NK-92 (cell line): ENCODE data around the gene ABHD18.
"Not testable (repeated sequence)": the region's sequence is repeated elsewhere in the genome, so short reads cannot be mapped to it uniquely, and the experiment has no call there.

Experiments used
- DNase-seq: peaks from one replicate; lab custom pipeline; 2025; ENCODE audit not compliant: unreplicated experiment; lab: John Stamatoyannopoulos, UW

The ABHD18 gene

DNA sequence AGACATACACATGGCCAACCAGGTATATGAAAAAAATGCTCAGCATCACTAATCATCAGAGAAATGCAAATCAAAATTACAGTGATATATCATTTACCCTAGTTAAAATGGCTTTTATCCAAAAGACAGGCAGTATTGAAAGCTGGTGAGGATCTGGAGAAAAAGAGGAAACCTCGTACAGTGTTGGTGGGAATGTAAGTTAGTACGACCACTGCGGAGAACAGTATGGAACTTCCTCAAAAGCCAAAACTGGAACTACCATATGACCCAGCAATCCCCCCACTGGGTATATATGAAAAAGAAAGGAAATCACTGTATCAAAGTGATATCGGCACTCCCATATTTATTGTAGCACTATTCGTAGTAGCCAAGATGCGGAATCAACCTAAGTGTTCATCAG is 23.4 kb downstream of the ABHD18 start:
- DNase-seq: no peak

DNA sequence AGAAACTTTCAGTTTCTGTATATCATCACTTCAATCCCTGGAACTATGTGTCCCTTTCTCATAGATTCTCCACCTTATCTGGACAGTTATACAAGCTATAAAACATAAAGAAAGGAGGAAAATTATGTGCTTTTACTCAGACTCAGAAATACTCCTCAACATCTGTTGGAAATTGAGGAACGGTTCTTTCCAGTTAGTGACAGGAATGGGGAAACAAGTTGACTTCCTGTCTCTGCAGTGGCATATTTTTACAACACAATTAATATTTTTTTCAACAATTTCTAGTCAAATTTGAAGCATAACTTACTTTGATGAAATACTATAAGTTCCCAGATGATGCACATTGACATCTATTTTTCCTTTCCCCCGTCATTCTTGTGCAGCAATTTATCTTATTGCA is 27.9 kb downstream of the ABHD18 start:
- DNase-seq: no peak

DNA sequence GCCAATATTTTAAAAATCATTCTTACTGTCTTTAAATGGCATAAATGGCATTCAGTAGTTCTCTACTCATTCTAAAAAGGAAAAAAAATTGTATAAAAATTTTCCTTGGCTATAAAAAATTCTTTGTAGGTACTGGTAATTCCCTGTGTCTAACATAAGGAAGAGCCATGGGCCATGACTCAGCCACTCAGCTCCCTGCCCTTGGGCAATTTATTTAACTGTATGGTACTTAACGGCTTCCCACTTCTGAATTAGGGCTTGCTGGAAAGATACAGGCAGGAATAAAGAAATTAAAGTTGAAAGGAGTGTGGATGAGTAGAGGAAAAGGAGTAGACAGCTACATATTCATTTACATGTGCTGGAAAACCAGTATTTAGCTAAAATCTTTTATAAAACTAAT is 30.6 kb downstream of the ABHD18 start:
- no peak for DNase-seq

DNA sequence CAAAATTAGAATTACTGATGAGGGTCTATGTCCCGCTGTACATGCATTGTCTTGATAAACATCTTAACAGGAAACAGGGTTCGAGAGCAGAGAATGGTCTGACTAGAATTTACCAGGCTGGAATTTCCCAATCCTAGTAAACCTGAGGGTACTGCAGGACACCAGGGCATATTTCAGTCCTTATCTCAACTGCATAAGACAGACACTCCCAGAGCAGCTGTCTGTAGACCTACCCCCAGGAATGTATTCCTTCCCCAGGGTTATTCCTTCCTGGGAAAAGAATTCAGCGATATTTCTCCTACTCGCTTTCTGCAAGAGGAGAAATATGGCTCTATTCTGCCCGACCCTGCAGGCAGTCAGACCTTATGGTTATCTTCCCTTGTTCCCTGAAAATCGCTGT is 31.3 kb downstream of the ABHD18 start:
- not testable (repeated sequence) for DNase-seq

DNA sequence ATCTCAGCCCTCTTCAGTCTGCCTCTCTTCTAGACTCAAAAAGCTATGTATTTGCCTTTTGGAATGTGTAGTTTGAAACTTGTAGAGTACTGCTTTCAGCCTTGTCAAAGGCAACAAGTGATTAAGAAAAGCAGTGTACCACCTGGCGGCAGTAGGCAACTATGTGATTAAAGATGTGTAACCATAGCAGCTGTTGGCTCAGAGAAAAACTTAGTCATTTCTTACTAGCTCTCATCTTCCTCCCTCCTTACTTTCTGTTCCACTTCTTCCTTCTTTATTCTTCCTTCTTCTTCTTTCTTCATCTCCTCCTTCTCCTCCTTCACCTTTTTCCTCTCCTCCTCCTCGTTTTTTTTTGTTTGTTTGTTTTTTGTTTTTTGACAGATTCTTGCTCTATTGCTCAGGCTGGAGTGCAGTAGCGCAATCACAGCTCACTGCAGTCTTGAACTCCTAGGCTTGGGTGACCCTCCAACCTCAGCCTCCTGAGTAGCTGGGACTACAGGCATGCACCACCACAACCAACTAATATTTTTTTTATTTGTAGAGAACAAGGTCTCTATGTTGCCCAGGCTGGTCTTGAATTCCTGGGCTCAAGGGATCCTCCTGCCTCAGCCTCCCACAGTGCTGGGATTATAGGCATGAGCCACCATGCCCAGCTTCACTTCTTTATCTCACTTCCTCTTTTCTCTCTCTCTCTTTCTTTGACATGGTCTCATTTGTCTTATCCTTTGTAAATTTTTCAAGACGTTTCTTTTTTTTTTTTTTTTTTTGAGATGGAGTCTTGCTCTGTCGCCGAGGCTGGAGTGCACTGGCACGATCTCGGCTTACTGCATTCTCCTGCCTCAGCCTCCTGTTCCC is 32.6 kb downstream of the ABHD18 start:
- no peak for DNase-seq

DNA sequence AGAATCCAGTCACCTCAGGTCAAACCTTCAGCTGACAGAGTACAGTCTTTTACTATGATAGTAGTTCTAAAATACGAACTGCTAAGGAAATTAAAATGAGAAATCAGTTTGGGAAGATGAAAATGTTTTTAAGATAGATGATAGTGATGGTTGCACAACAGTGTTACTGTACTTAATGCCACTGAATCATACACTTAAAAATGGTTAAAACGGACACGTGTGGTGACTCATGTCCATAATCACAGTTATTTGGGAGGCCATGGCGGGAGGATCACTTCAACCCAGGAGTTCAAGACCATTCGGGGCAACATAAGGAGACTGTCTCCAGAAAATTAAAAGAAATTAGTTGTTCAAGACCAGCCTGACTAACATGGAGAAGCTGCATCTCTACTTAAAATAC is 41.4 kb downstream of the ABHD18 start:
- no peak for DNase-seq

DNA sequence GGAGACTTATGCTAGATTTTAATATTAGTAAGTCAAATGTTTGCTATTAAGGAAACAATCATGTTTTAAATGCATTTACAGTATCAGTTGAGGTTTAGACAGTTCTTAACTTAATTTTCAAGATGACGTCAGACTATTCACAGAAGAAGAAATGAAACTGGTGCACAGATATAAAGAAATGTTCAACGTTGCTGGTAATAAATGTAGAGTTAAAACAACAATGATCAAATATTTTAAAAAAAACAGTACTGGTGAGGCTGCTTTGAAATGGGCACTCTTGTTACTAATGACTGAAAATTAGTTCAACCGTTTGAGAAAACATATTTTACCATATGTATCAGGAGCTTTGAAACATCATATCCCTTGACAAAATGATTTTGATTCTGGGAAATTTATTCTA is 44.2 kb downstream of the ABHD18 start:
- no peak for DNase-seq

DNA sequence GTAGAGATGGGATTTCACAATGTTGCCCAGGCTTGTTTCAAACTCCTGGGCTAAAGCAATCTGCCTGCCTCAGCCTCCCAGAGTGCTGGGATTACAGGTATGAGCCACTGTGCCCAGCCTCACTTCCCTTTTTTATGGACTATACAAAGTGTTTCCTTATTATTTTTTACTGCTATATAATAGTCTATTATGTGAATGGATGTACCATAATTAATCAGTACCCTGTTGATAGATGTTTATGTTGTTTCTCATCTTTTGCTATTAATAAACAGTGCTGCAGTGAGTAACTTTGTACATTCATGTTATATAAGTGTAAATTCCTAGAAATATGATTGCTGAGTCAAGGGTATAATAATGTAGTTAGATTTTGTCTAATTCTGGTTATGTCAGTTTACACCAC is 60.1 kb downstream of the ABHD18 start:
- DNase-seq: no peak

DNA sequence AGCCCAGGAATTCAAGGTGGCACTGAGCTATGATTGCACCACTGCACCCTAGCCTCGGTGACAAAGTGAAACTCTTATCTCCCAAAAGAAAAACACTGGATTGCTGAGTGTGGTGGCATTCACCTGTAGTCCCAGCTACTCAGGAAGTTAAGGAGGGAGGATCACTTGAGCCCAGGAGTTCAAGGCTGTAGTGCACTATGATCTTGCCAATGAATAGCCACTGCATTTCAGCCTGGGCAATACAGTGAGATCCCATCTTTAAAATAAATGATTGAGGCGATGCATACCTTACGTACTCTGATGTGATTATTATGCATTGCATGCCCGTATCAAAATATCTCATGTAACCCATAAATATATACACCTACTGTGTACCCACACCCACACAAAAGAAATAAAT is 64.7 kb downstream of the ABHD18 start:
- no peak for DNase-seq

DNA sequence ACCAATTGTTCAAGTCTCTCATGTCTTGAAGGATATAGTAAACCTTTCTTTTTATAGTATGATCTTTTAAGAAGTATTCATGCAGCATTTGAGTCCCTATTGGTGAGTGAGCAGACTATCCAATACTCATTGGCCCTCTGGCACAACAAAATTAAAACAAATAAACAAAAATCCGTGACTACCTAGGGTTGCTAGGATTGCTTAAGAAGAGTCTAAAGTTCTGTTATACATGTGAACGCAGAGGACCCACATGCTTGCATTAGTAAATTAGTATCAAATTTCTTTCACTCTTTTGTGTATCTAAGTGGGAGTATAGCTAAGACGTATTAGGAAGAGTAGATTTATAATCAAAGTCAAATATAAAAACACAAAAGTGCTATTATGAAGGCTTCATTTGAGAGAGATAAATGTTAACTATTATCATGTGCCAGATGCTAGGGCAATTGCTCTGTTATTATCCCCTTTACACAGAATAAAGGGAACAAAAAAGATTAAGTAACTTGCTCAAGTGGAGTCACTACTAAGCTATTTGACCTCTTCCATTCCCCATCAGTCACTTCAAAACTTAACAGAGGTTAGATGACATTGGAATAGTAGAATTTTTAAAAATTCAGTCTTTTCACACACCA is 66.7 kb downstream of the ABHD18 start:
- DNase-seq: no peak

DNA sequence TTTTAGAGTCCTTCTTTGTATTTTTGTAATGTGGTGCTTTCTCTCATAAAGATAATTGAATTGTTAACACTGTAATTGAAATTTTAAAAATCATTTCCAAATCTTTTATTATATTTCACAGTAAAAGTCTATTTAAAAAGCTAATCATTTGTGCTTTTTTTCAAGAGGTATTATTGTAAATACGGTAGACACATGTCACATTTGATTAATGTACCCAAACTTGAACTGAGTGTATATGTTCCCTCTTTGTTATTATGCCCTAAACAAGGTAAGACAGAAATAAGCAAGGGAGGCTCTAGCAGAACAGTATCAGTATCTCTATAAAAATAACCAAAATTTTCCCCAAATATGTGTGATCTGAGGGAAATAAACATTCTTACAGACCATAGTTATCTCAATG is 74.4 kb downstream of the ABHD18 start:
- no peak for DNase-seq

DNA sequence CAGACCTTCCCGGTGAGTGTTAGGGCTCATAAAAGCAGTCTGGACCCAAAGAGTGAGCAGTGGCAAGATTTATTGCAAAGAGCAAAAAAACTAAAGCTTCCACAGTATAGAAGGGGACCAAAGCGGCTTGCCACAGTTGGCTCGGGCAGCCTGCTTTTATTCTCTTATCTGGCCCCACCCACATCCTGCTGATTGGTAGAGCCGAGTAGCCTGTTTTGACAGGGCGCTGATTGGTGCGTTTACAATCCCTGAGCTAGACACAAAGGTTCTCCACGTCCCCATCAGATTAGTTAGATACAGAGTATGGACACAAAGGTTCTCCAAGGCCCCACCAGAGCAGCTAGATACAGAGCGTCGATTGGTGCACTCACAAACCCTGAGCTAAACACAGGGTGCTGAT is 81.8 kb downstream of the ABHD18 start:
- not testable (repeated sequence) for DNase-seq

DNA sequence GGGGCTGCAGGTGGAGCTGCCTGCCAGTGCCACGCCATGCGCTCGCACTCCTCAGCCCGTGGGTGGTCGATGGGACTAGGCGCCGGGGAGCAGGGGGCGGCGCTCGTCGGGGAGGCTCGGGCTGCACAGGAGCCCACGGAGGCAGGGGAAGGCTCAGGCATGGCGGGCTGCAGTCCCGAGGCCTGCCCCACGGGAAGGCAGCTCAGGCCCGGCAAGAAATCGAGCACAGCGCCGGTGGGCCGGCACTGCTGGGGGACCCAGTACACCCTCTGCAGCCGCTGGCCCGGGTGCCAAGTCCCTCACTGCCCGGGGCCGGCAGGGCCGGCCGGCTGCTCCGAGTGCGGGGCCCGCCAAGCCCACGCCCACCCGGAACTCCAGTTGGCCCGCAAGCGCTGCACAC is 82.3 kb downstream of the ABHD18 start:
- not testable (repeated sequence) for DNase-seq

DNA sequence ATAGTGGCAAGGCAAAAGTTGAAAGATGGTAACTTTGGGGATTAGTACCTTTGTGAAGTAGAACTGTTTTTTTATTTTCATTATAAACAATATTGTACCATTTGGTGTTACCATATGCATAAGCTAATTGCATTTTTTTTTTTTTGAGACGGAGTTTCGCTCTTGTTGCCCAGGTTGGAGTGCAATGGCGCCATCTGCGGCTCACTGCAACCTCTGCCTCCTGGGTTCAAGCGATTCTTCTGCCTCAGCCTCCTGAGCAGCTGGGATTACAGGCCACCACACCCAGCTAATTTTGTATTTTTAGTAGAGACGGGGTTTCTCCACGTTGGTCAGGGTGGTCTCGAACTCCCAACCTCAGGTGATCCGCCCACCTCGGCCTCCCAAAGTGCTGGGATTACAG is 86.0 kb downstream of the ABHD18 start:
- DNase-seq: not testable (repeated sequence)

DNA sequence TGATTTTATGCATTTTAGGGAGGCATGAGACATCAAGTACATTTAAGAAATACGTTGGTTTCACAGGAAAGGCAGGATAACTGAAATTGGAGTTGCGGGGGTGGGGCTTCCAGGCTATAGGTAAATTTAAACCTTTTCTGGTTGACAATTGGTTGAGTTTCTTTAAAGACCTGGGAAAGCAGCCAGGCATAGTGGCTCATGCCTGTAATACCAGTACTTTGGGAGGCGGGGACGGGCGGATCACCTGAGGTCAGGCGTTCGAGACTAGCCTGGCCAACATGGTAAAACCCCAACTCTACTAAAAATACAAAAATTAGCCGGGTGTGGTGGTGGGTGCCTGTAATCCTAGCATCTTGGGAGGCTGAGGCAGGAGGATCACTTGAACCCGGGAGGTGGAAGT is 89.7 kb downstream of the ABHD18 start:
- DNase-seq: not testable (repeated sequence)

DNA sequence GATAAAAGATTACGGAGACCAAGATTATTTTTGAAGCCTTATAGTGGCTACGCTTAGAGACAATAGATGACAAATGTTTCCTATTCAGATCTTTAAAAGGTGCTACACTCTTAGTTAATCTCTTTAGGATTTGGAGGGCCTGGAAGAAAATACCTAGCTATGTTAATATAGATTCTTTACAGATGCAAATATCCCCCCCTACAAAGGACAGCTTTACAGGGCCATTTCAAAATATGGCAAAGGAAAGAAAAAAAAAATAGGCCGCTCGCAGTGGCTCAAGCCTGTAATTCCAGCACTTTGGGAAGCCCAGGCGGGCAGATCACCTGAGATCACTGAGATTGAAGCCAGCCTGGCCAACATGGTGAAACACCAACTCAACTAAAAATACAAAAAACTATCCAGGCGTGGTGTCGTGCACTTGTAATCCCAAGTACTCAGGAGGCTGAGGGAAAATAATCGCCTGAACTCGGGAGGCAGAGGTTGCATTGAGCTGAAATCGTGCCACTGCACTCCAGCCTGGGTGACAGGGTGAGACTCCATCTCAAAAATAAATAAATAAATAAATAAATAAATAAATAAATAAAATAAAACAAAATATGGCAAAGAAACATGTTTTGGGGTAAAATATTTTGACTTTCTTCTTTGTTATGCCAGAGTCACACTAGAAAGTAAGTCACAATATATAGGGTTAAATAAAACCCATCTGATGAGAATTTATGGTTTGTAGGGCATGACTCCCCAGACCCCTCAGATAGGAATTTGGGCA is 90.4 kb downstream of the ABHD18 start:
- not testable (repeated sequence) for DNase-seq

DNA sequence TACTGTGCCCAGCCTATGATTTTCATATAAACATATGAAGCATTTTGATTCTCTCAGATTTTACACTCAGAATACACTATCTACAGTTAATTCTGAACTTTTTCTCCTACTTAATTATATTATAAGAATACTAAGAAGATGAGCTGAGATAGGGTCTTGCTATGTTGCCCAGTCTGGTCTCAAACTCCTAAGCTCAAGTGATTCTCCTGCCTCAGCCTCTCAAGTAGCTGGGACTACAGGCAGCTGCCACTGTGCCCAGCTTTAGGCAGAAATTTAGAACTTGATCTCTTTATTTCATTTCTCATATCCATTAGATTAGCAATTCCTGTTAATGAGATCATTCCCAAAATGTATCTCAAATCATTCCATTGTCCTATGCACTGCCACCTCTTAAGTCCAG is 91.2 kb downstream of the ABHD18 start:
- no peak for DNase-seq

DNA sequence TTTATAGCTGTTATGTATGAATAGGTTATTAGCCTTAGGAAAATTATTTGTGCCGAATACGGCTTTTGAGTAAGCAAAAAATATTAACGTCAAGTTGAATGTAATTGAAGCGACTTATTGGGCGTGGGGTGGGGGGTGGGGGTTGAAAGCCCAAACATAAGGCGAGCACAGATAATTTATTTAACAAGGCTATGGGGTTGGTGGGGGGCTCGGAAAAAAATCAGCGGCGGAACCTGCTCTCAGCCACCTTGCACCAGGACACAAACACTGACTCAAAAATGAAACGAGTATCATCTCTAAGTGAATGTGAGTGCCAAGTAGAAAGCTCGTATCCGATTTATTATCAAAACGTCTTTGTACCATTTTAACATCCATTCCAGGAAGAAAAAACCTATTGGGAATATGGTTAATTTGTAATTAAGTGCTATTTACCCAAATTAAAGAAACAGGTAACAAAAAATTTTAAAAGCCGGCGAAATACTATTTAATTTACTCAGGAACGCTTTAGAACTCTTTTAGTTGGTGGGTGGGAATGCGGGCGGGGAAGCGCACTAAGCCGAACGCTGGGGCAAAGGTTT is 95.0 kb downstream of the ABHD18 start:
- no peak for DNase-seq

DNA sequence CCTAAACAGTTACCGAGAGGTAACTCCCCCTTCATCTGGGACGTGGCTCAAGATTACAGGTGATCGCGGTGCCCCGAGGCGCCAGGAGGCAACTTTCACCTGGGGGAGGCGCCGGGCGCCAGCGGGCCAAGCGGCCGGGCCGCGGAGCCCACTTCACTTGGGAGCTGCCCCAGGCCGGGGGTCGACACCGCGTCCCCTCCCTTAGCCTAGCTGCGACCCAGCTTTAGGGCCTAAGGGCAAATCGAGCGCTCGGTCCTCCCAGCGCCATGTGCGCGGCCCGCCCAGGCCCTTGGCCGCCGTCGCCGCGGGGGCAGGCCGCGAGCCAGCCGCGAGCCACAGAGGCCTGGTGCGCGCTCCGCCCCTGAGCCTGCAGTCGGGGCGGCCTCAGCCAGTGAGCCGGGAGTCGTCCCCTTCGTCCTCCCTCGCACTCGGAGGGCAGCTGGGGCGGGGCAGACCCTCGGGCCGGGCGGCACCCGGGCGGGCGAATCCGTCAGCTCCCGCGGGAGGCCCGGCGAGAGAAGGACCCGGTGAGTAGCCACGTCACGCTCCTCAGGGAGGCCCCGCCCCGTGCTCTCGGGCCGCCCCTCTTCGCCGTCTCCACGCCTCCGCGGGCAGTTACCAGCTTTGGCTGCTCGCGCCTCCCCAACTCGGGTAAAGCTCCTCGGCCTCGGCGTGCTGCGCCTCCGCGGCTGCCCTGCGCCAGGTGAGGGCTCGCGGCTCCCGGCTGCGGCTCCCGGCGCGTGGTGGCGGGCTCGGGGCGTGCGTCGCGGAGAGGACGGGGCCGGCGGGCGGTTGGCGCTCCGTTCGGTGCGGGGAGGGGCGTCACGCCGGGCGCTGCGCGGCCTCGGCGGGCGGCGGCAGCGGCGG is 95.7 kb downstream of the ABHD18 start, which contains the start of gene LARP1B:
Gene LARP1B, plus strand, starts transcription at position 614 of the 867 bp plus-strand sequence. CDS start 13,640 bp downstream, outside the sequence.
- DNase-seq: peak; percentile 20
